ENCODE measurements around the gene HUNK. TPM values are rescaled to one million over a fixed set of nuclear protein-coding genes. Genes with fewer than 3 reads are reported as not detected.

HUNK gene
- total RNA-seq, 1 experiment from 2014 or later: 7.0 TPM

GRCh38 chr21:31879911-31880310 is 7.1 kb downstream of the HUNK start:
- Mint-ChIP-seq H3K4me1 (peaks cover 34% of the 10 kb centered on the region), H3K36me3 (peaks cover 5% of the 10 kb centered on the region), H3K9me3 (peaks cover 11% of the 10 kb centered on the region), H3K4me3 (no peak overlapping the region), H3K27ac (no peak overlapping the region), H3K27me3 (ENCODE audit: low read depth) (peaks cover 7% of the 10 kb centered on the region)
- ChIA-PET POLR2A (no interaction called here), CTCF (interaction anchor here (1.2 to 1.4 kb wide), 2 partner anchors 9 to 14 kb away, joined by 7 to 8 read pairs; no protein-coding TSS in a partner anchor)
- no peak for TF ChIP-seq FOXP4 (CRISPR knock-in tag; IDR thresholded peaks at IDR 0.05)
- TF ChIP-seq AR (CRISPR knock-in tag; IDR thresholded peaks at IDR 0.05): no peak
- no peak for TF ChIP-seq IRF2 (CRISPR knock-in tag; IDR thresholded peaks at IDR 0.05; ENCODE audit: borderline replicate concordance, low read depth)
- TF ChIP-seq TEAD4 (CRISPR knock-in tag; IDR thresholded peaks at IDR 0.05): no peak
- no peak for TF ChIP-seq FOXK1 (CRISPR knock-in tag; IDR thresholded peaks at IDR 0.05)
- TF ChIP-seq ATF1 (CRISPR knock-in tag; IDR thresholded peaks at IDR 0.05): no peak
- TF ChIP-seq JAZF1 (CRISPR knock-in tag; IDR thresholded peaks at IDR 0.05): no peak
- no peak for TF ChIP-seq TEAD1 (CRISPR knock-in tag; IDR thresholded peaks at IDR 0.05)
- no peak for TF ChIP-seq ETV6 (CRISPR knock-in tag; IDR thresholded peaks at IDR 0.05)
- no peak for TF ChIP-seq ZBTB21 (CRISPR knock-in tag; IDR thresholded peaks at IDR 0.05; ENCODE audit: borderline replicate concordance)
- TF ChIP-seq ZMAT4 (CRISPR knock-in tag; IDR thresholded peaks at IDR 0.05): no peak
- no peak for TF ChIP-seq GABPB1 (CRISPR knock-in tag; IDR thresholded peaks at IDR 0.05)
- TF ChIP-seq USF1 (CRISPR knock-in tag; IDR thresholded peaks at IDR 0.05): no peak
- TF ChIP-seq MLX (CRISPR knock-in tag; IDR thresholded peaks at IDR 0.05): no peak
- no peak for TF ChIP-seq MAX (CRISPR knock-in tag; IDR thresholded peaks at IDR 0.05)
- no peak for TF ChIP-seq ZNF425 (CRISPR knock-in tag; conservative IDR thresholded peaks at IDR 0.05)
- TF ChIP-seq CDX4 (CRISPR knock-in tag; IDR thresholded peaks at IDR 0.05; ENCODE audit: borderline replicate concordance): no peak
- DNase-seq (ENCODE audit: low spot score): no peak
- ATAC-seq: peak; percentile 23; the same call in 1 of the 2 replicates
